ENCODE measurements around the gene CACNB2. TPM values are rescaled to one million over a fixed set of nuclear protein-coding genes. Genes with fewer than 3 reads are reported as not detected.

The CACNB2 gene
- total RNA-seq, 1 experiment from 2014 or later: 3.2 TPM

GRCh38 chr10:18556522-18557147, 416.4 kb downstream of the CACNB2 start:
- H3K9me3 Mint-ChIP-seq: no peaks in the 10 kb centered on the region
- no peaks in the 10 kb centered on the region for H3K27me3 Mint-ChIP-seq (ENCODE audit: low read depth)
- TF ChIP-seq CREB1 (CRISPR knock-in tag; IDR thresholded peaks at IDR 0.05) (no peak), JUN (CRISPR knock-in tag; IDR thresholded peaks at IDR 0.05) (no peak), FOXK1 (CRISPR knock-in tag; IDR thresholded peaks at IDR 0.05) (no peak), CBFB (CRISPR knock-in tag; IDR thresholded peaks at IDR 0.05; ENCODE audit: low read depth) (no peak), MAX (CRISPR knock-in tag; IDR thresholded peaks at IDR 0.05) (no peak), NFYB (CRISPR knock-in tag; conservative IDR thresholded peaks at IDR 0.05; ENCODE audit: low read depth) (no peak), CTCF (IDR thresholded peaks at IDR 0.05) (no peak), JAZF1 (CRISPR knock-in tag; IDR thresholded peaks at IDR 0.05) (no peak), USF1 (CRISPR knock-in tag; IDR thresholded peaks at IDR 0.05) (no peak), ZNF219 (CRISPR knock-in tag; IDR thresholded peaks at IDR 0.05; ENCODE audit: borderline replicate concordance) (no peak), CREM (CRISPR knock-in tag; IDR thresholded peaks at IDR 0.05) (no peak), EMX1 (CRISPR knock-in tag; IDR thresholded peaks at IDR 0.05) (no peak), ZNF532 (CRISPR knock-in tag; IDR thresholded peaks at IDR 0.05; ENCODE audit: borderline replicate concordance) (no peak), AR (CRISPR knock-in tag; IDR thresholded peaks at IDR 0.05) (no peak), RORB (CRISPR knock-in tag; IDR thresholded peaks at IDR 0.05) (no peak), E2F5 (CRISPR knock-in tag; IDR thresholded peaks at IDR 0.05) (no peak), ESRRA (CRISPR knock-in tag; IDR thresholded peaks at IDR 0.05; ENCODE audit: borderline replicate concordance) (no peak)
- TF ChIP-seq, protein P1, sequence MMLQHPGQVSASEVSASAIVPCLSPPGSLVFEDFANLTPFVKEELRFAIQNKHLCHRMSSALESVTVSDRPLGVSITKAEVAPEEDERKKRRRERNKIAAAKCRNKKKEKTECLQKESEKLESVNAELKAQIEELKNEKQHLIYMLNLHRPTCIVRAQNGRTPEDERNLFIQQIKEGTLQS (CRISPR knock-in tag; conservative IDR thresholded peaks at IDR 0.05): no peak
- TF ChIP-seq, protein P2, sequence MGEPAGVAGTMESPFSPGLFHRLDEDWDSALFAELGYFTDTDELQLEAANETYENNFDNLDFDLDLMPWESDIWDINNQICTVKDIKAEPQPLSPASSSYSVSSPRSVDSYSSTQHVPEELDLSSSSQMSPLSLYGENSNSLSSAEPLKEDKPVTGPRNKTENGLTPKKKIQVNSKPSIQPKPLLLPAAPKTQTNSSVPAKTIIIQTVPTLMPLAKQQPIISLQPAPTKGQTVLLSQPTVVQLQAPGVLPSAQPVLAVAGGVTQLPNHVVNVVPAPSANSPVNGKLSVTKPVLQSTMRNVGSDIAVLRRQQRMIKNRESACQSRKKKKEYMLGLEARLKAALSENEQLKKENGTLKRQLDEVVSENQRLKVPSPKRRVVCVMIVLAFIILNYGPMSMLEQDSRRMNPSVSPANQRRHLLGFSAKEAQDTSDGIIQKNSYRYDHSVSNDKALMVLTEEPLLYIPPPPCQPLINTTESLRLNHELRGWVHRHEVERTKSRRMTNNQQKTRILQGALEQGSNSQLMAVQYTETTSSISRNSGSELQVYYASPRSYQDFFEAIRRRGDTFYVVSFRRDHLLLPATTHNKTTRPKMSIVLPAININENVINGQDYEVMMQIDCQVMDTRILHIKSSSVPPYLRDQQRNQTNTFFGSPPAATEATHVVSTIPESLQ (CRISPR knock-in tag; IDR thresholded peaks at IDR 0.05): no peak
- ATAC-seq: no peak
- ChIA-PET POLR2A (no interaction called here), CTCF (no interaction called here)
- peaks cover 4% of the 10 kb centered on the region for H3K36me3 Mint-ChIP-seq
- no peak overlapping the region for H3K4me3 Mint-ChIP-seq
- H3K27ac Mint-ChIP-seq: no peak overlapping the region
- H3K4me1 Mint-ChIP-seq: no peaks in the 10 kb centered on the region
- no peak for DNase-seq (ENCODE audit: low spot score)
